Liver (tissue), 9 donors: Measurements from ENCODE around the gene BFSP2. TPM values are rescaled to one million over a fixed set of nuclear protein-coding genes. Genes with fewer than 3 reads are reported as not detected.

Experiments
- DNase-seq: peaks from one replicate; pipeline ENCODE4 v3.0.0-alpha.2; 2017; ENCODE audit warnings: low spot score
- H3K27ac ChIP-seq, 2 donors: one replicate each; pipeline ENCODE4 v1.7.0; 2013; ENCODE audit warnings: inconsistent platforms in 2 of 2, low read length in 2 of 2, control low read depth in 1 of 2, low read depth in 1 of 2, mild to moderate bottlenecking in 1 of 2
- H3K27me3 ChIP-seq, 4 donors: one replicate each; pipeline versions ENCODE4 v1.6.1 to v1.7.0; 2013; ENCODE audit warnings: low read length in 3 of 4, inconsistent platforms in 1 of 4, mild to moderate bottlenecking in 1 of 4, moderate library complexity in 1 of 4; ENCODE audit not compliant: control insufficient read depth in 4 of 4, insufficient read depth in 4 of 4
- H3K36me3 ChIP-seq, 4 donors: one replicate each; pipeline versions ENCODE4 v1.6.1 to v1.7.0; 2013; ENCODE audit warnings: low read length in 3 of 4, mild to moderate bottlenecking in 3 of 4, low read depth in 1 of 4, moderate library complexity in 1 of 4; ENCODE audit not compliant: control insufficient read depth in 4 of 4, insufficient read depth in 3 of 4
- H3K4me1 ChIP-seq, 4 donors: one replicate each; pipeline versions ENCODE4 v1.6.1 to v1.7.0; 2013; ENCODE audit warnings: low read length in 3 of 4, mild to moderate bottlenecking in 3 of 4, moderate library complexity in 1 of 4; ENCODE audit not compliant: control insufficient read depth in 4 of 4, insufficient read depth in 4 of 4
- H3K4me3 ChIP-seq, 3 donors: one replicate each; pipeline versions ENCODE4 v1.6.1 to v1.7.0; 2013; ENCODE audit warnings: low read length in 3 of 3, control low read depth in 1 of 3, low read depth in 1 of 3, mild to moderate bottlenecking in 1 of 3
- H3K9ac ChIP-seq, 2 donors: one replicate each; pipeline ENCODE4 v1.7.0; 2013; ENCODE audit warnings: low read length in 2 of 2, mild to moderate bottlenecking in 2 of 2, moderate library complexity in 2 of 2, control low read depth in 1 of 2, low read depth in 1 of 2
- H3K9me3 ChIP-seq, 4 donors: one replicate each; pipeline versions ENCODE4 v1.6.1 to v1.7.0; 2013; ENCODE audit warnings: low read length in 3 of 4; ENCODE audit not compliant: control insufficient read depth in 4 of 4
- ATF3 ChIP-seq: IDR thresholded peaks from 2 replicates; pipeline ENCODE4 v1.6.1; 2016; ENCODE audit warnings: antibody characterized with exemption
- CTCF ChIP-seq: fragments of 150-350 bp; IDR thresholded peaks from 2 replicates; pipeline ENCODE4 v1.5.1; 2017; ENCODE audit warnings: improper control_type of control experiment, low read depth, low read length; ENCODE audit not compliant: missing input control
- EGR1 ChIP-seq, 2 donors: IDR thresholded peaks; 2 replicates each; pipeline ENCODE4 v1.6.1; 2016 to 2018; ENCODE audit warnings: antibody characterized with exemption in 2 of 2, low read depth in 2 of 2
- FOXA1 ChIP-seq: IDR thresholded peaks from 2 replicates; pipeline ENCODE4 v1.6.1; 2016; ENCODE audit warnings: antibody characterized with exemption
- FOXA2 ChIP-seq: IDR thresholded peaks from 2 replicates; pipeline ENCODE4 v1.6.1; 2016; ENCODE audit warnings: antibody characterized with exemption
- GABPA ChIP-seq, 2 donors: IDR thresholded peaks in 1 of 2; conservative IDR thresholded peaks in 1 of 2; 2 replicates each; pipeline ENCODE4 v1.6.1; 2016; ENCODE audit warnings: antibody characterized with exemption in 2 of 2, mild to moderate bottlenecking in 1 of 2, moderate library complexity in 1 of 2
- HNF4A ChIP-seq, 2 donors: conservative IDR thresholded peaks; 2 replicates each; pipeline ENCODE4 v1.6.1; 2016; ENCODE audit warnings: antibody characterized with exemption in 2 of 2, mild to moderate bottlenecking in 2 of 2
- HNF4G ChIP-seq: IDR thresholded peaks from 2 replicates; pipeline ENCODE4 v1.6.1; 2016; ENCODE audit warnings: antibody characterized with exemption
- MAX ChIP-seq: IDR thresholded peaks from 2 replicates; pipeline ENCODE4 v1.6.1; 2016; ENCODE audit warnings: antibody characterized with exemption
- NR2F2 ChIP-seq: IDR thresholded peaks from 2 replicates; pipeline ENCODE4 v1.6.1; 2016; ENCODE audit warnings: antibody characterized with exemption
- RAD21 ChIP-seq, 2 donors: IDR thresholded peaks; 2 replicates each; pipeline ENCODE4 v1.6.1; 2016; ENCODE audit warnings: antibody characterized with exemption in 2 of 2, mild to moderate bottlenecking in 2 of 2
- RXRA ChIP-seq, 2 donors: IDR thresholded peaks; 2 replicates each; pipeline ENCODE4 v1.6.1; 2017 to 2018; ENCODE audit warnings: antibody characterized with exemption in 2 of 2, mild to moderate bottlenecking in 1 of 2
- SP1 ChIP-seq: IDR thresholded peaks from 2 replicates; pipeline ENCODE4 v1.6.1; 2018; ENCODE audit warnings: antibody characterized with exemption, mild to moderate bottlenecking
- TAF1 ChIP-seq: conservative IDR thresholded peaks from 2 replicates; pipeline ENCODE4 v1.6.1; 2016; ENCODE audit warnings: antibody characterized with exemption, mild to moderate bottlenecking
- YY1 ChIP-seq: IDR thresholded peaks from 2 replicates; pipeline ENCODE4 v1.6.1; 2016; ENCODE audit warnings: antibody characterized with exemption, mild to moderate bottlenecking
- ZBTB33 ChIP-seq: IDR thresholded peaks from 2 replicates; pipeline ENCODE4 v1.6.1; 2016; ENCODE audit warnings: antibody characterized with exemption
- WGBS: extraction: QIAGEN DNeasy Blood & Tissue Kit; methylation state at CpG from one replicate; pipeline ENCODE4 v1.1.7; 2013; 5-methylcytosine and 5-hydroxymethylcytosine counted together
- polyA plus RNA-seq, 2 donors: library from polyadenylated mRNA; stranded (reverse) in 1 of 2; unstranded in 1 of 2; fragments of 200-250 nt in 1 of 2; fragments of >200 nt in 1 of 2; fragmentation: Nextera tagmentation in 1 of 2; extraction: Ambion mirVana in 1 of 2; gene quantifications; one replicate each; pipeline versions ENCODE4 v1.2.1 to v1.2.3, GENCODE V29; 2013 to 2015
- total RNA-seq, 2 donors: library from RNA; depleted of rRNA; stranded (reverse); fragments of >200 nt; gene quantifications; one replicate each; pipeline ENCODE4 v1.2.3, GENCODE V29; 2014
- donor health status: healthy.
- donor health status: healthy.
- donor health status: healthy.
- donor health status: healthy.
- donor health status: healthy.

Gene BFSP2
- total and polyA plus RNA-seq, 4 donors = 0.42 TPM; not detected in 3

GRCh38 chr3:133367956-133368355 is 31.9 kb upstream of the BFSP2 start:
- TF ChIP-seq FOXA2 (no peak), ATF3 (no peak), HNF4A (conservative IDR thresholded peaks at IDR 0.05) (no peak), RAD21 (IDR thresholded peaks at IDR 0.05) (no peak), FOXA1 (no peak), TAF1 (no peak), YY1 (no peak), HNF4G (no peak), MAX (no peak), RXRA (IDR thresholded peaks at IDR 0.05) (no peak), EGR1 (IDR thresholded peaks at IDR 0.05; ENCODE audit: low read depth in 2 of 2) (no peak), NR2F2 (no peak), ZBTB33 (no peak), GABPA (IDR thresholded peaks at IDR 0.05 in 1 of 2, conservative IDR thresholded peaks at IDR 0.05 in 1 of 2) (no peak), SP1 (no peak), CTCF (no peak)
- no peaks in the 10 kb centered on the region for H3K36me3 ChIP-seq
- no peaks in the 10 kb centered on the region for H3K4me1 ChIP-seq
- DNase-seq = no peak
- no peaks in the 10 kb centered on the region for H3K27me3 ChIP-seq
- H3K9ac ChIP-seq = no peak overlapping the region
- H3K4me3 ChIP-seq = no peak overlapping the region
- WGBS = 77% methylated on average over 1 of the region's 1 CpG
- no peak overlapping the region for H3K27ac ChIP-seq
- no peaks in the 10 kb centered on the region for H3K9me3 ChIP-seq

- DNase-seq = no peak
- Histone ChIP-seq H3K27ac (no peak overlapping the region), H3K36me3 (no peaks in the 10 kb centered on the region), H3K4me1 (no peaks in the 10 kb centered on the region), H3K9ac (no peak overlapping the region), H3K27me3 (no peaks in the 10 kb centered on the region), H3K9me3 (no peaks in the 10 kb centered on the region), H3K4me3 (no peak overlapping the region)
- no peak for TF ChIP-seq FOXA2
- no peak for TF ChIP-seq YY1
- no peak for TF ChIP-seq EGR1 (IDR thresholded peaks at IDR 0.05; ENCODE audit: low read depth in 2 of 2)
- TF ChIP-seq SP1 = no peak
- TF ChIP-seq RXRA (IDR thresholded peaks at IDR 0.05) = no peak
- no peak for TF ChIP-seq HNF4G
- TF ChIP-seq FOXA1 = no peak
- TF ChIP-seq CTCF = no peak
- TF ChIP-seq RAD21 (IDR thresholded peaks at IDR 0.05) = no peak
- no peak for TF ChIP-seq HNF4A (conservative IDR thresholded peaks at IDR 0.05)
- no peak for TF ChIP-seq ZBTB33
- 71% methylated on average over 4 of the region's 4 CpGs for WGBS
These were observed 31.3 kb upstream of the BFSP2 start for GRCh38 chr3:133368371-133369067.
